Endodermal cell (in vitro differentiated cells): ENCODE results near the gene ASTN1. TPM values are rescaled to one million over a fixed set of nuclear protein-coding genes. Genes with fewer than 3 reads are reported as not detected.

Experiments used
- DNase-seq: peaks from one replicate; pipeline ENCODE4 v3.0.0-alpha.2; 2017
- H3K27ac ChIP-seq: 2 replicates; pipeline ENCODE4 v1.5.1; 2013; ENCODE audit warnings: mild to moderate bottlenecking, low read depth, low read length, moderate library complexity
- H3K27me3 ChIP-seq: 2 replicates; pipeline ENCODE4 v1.6.1; 2013; ENCODE audit warnings: mild to moderate bottlenecking, low read length, moderate library complexity; ENCODE audit not compliant: insufficient read depth, control insufficient read depth, poor library complexity, severe bottlenecking
- H3K36me3 ChIP-seq: 2 replicates; pipeline ENCODE4 v1.7.0; 2013; ENCODE audit warnings: mild to moderate bottlenecking, low read length, moderate library complexity; ENCODE audit not compliant: control insufficient read depth, insufficient read depth
- H3K4me1 ChIP-seq: one replicate; pipeline ENCODE4 v1.7.0; 2013; ENCODE audit warnings: low read length; ENCODE audit not compliant: control insufficient read depth, insufficient read depth
- H3K4me3 ChIP-seq: 2 replicates; pipeline ENCODE4 v1.5.1; 2013; ENCODE audit warnings: mild to moderate bottlenecking, low read length, moderate library complexity
- H3K9ac ChIP-seq: 2 replicates; pipeline ENCODE4 v1.6.1; 2013; ENCODE audit warnings: mild to moderate bottlenecking, low read length, moderate library complexity; ENCODE audit not compliant: poor library complexity, severe bottlenecking; ENCODE audit errors: extremely low read depth
- H3K9me3 ChIP-seq: 2 replicates; pipeline ENCODE4 v1.6.1; 2013; ENCODE audit warnings: mild to moderate bottlenecking, low read length, moderate library complexity; ENCODE audit not compliant: control insufficient read depth
- H3K27ac Mint-ChIP-seq: 2 replicates; pipeline ENCODE4 v1.8.0; 2020; ENCODE audit warnings: mixed read lengths
- H3K27me3 Mint-ChIP-seq: 2 replicates; pipeline ENCODE4 v1.8.0; 2021; ENCODE audit warnings: mild to moderate bottlenecking, mixed read lengths; ENCODE audit not compliant: insufficient read depth
- H3K36me3 Mint-ChIP-seq: 2 replicates; pipeline ENCODE4 v1.8.0; 2020; ENCODE audit warnings: low read depth, mixed read lengths
- H3K4me1 Mint-ChIP-seq: 2 replicates; pipeline ENCODE4 v1.8.0; 2020; ENCODE audit warnings: mixed read lengths
- H3K4me3 Mint-ChIP-seq: 2 replicates; pipeline ENCODE4 v1.8.0; 2020; ENCODE audit warnings: mild to moderate bottlenecking, moderate library complexity, mixed read lengths
- H3K9me3 Mint-ChIP-seq: 2 replicates; pipeline ENCODE4 v1.8.0; 2020; ENCODE audit warnings: mild to moderate bottlenecking, mixed read lengths
- CTCF ChIP-seq: fragments of 200-600 bp; sonication (generic); conservative IDR thresholded peaks from 2 replicates; pipeline ENCODE4 v1.5.0; 2021; ENCODE audit warnings: antibody characterized with exemption, mild to moderate bottlenecking
- WGBS, 2 experiments: methylation state at CpG; one replicate each; pipeline versions ENCODE4 v1.1.5 to v1.1.7; 2013; ENCODE audit warnings: missing lambda C conversion rate in 2 of 2, mixed read lengths in 1 of 2; ENCODE audit not compliant: insufficient coverage in 1 of 2, insufficient read length in 1 of 2; 5-methylcytosine and 5-hydroxymethylcytosine counted together
- total RNA-seq, 2 donors: library from RNA; stranded (reverse); fragmentation: NEBNext Ultra II Directional in 1 of 2; extraction: Animal tissue kit (Norgen Biotek cat#: 25700) in 1 of 2; gene quantifications; 2 replicates in 1 of 2; 3 replicates in 1 of 2; pipeline ENCODE4 v1.2.1, GENCODE V29; 2021

ASTN1 gene
- total RNA-seq, 2 donors from 2014 or later = 0.31 to 0.70 TPM

- Mint-ChIP-seq H3K9me3 (no peaks in the 10 kb centered on the region), H3K27ac (no peak overlapping the region), H3K4me1 (peaks cover 12% of the 10 kb centered on the region), H3K4me3 (peak overlapping the region; percentile 46), H3K36me3 (no peaks in the 10 kb centered on the region), H3K27me3 (peaks cover 83% of the 10 kb centered on the region)
- no peak overlapping the region for H3K9ac ChIP-seq
- no peaks in the 10 kb centered on the region for H3K4me1 ChIP-seq
- no peaks in the 10 kb centered on the region for H3K36me3 ChIP-seq
- peak overlapping the region; percentile 38 for H3K4me3 ChIP-seq
- H3K9me3 ChIP-seq = no peaks in the 10 kb centered on the region
- peaks cover 65% of the 10 kb centered on the region for H3K27me3 ChIP-seq
- DNase-seq = peak; percentile 97
- peak; percentile 93 for TF ChIP-seq CTCF
- 0 to 1% methylated on average over 10 to 32 of the region's 32 CpGs for WGBS, 2 experiments
- no peak overlapping the region for H3K27ac ChIP-seq
Measured at GRCh38 chr1:177181631-177182291, 17.2 kb upstream of the ASTN1 start.

GRCh38 chr1:177181280-177181630, 16.7 kb upstream of the ASTN1 start:
- peak; percentile 72 for DNase-seq
- Histone ChIP-seq H3K9ac (no peak overlapping the region), H3K27me3 (peaks cover 67% of the 10 kb centered on the region), H3K36me3 (no peaks in the 10 kb centered on the region), H3K9me3 (no peaks in the 10 kb centered on the region), H3K4me3 (peak overlapping the region; percentile 38), H3K27ac (no peak overlapping the region), H3K4me1 (no peaks in the 10 kb centered on the region)
- Mint-ChIP-seq H3K4me3 (peak overlapping the region; percentile 46), H3K36me3 (no peaks in the 10 kb centered on the region), H3K4me1 (peaks cover 12% of the 10 kb centered on the region), H3K27me3 (peaks cover 83% of the 10 kb centered on the region), H3K27ac (no peak overlapping the region), H3K9me3 (no peaks in the 10 kb centered on the region)
- TF ChIP-seq CTCF = no peak
- WGBS, 2 experiments = 14 to 20% methylated on average over 2 to 13 of the region's 13 CpGs

GRCh38 chr1:177174921-177175634, 10.6 kb upstream of the ASTN1 start:
- no peak overlapping the region for H3K9ac ChIP-seq
- no peak for TF ChIP-seq CTCF
- no peak for DNase-seq
- no peaks in the 10 kb centered on the region for H3K9me3 ChIP-seq
- Mint-ChIP-seq H3K4me1 (no peaks in the 10 kb centered on the region), H3K27me3 (peaks cover 37% of the 10 kb centered on the region), H3K4me3 (no peak overlapping the region), H3K36me3 (no peaks in the 10 kb centered on the region), H3K27ac (no peak overlapping the region), H3K9me3 (no peaks in the 10 kb centered on the region)
- no peak overlapping the region for H3K27ac ChIP-seq
- H3K4me1 ChIP-seq = peaks cover 5% of the 10 kb centered on the region
- 91 to 92% methylated on average over 3 to 6 of the region's 6 CpGs for WGBS, 2 experiments
- H3K36me3 ChIP-seq = no peaks in the 10 kb centered on the region
- peaks cover 96% of the 10 kb centered on the region for H3K27me3 ChIP-seq
- H3K4me3 ChIP-seq = no peak overlapping the region
